Activated naive CD4-positive, alpha-beta T cell (primary cell): ENCODE data around the gene DCP2.

Source experiments
- DNase-seq, 4 experiments: peaks; one replicate each; lab custom pipeline; 2025; lab: John Stamatoyannopoulos, UW

The DCP2 gene

GRCh38 chr5:113047733-113048652, 71.4 kb downstream of the DCP2 start:
- no peak for DNase-seq

- no peak for DNase-seq
Measured at GRCh38 chr5:113048931-113049330, 72.3 kb downstream of the DCP2 start.

- DNase-seq: no peak
Measured at GRCh38 chr5:113050721-113051382, 74.3 kb downstream of the DCP2 start.

- DNase-seq: no peak
Measured at GRCh38 chr5:113052041-113052795, 75.6 kb downstream of the DCP2 start.

GRCh38 chr5:113053511-113053995, 77.0 kb downstream of the DCP2 start:
- DNase-seq: no peak

GRCh38 chr5:113054899-113055298, 78.3 kb downstream of the DCP2 start:
- no peak for DNase-seq

- no peak for DNase-seq
Measured at GRCh38 chr5:113056988-113057387, 80.4 kb downstream of the DCP2 start.

- DNase-seq: no peak
Measured at GRCh38 chr5:113057557-113057984, 81.0 kb downstream of the DCP2 start.

- no peak for DNase-seq
Measured at GRCh38 chr5:113058269-113058668, 81.7 kb downstream of the DCP2 start.

GRCh38 chr5:113058706-113059226, 82.2 kb downstream of the DCP2 start:
- no peak for DNase-seq

- no peak for DNase-seq
Measured at GRCh38 chr5:113059232-113060040, 82.8 kb downstream of the DCP2 start.

GRCh38 chr5:113060408-113061025, 83.9 kb downstream of the DCP2 start:
- DNase-seq: no peak

- DNase-seq: no peak
Measured at GRCh38 chr5:113061846-113062780, 85.5 kb downstream of the DCP2 start.

GRCh38 chr5:113062869-113063508, 86.4 kb downstream of the DCP2 start:
- no peak for DNase-seq

GRCh38 chr5:113063927-113064326, 87.3 kb downstream of the DCP2 start:
- DNase-seq: no peak

- no peak for DNase-seq
Measured at GRCh38 chr5:113064806-113065205, 88.2 kb downstream of the DCP2 start.

GRCh38 chr5:113065626-113066025, 89.0 kb downstream of the DCP2 start:
- DNase-seq: no peak

GRCh38 chr5:113067635-113068344, 91.2 kb downstream of the DCP2 start:
- no peak for DNase-seq
